Measurements from ENCODE around the gene SORT1.
A peak's percentile ranks its signal among the peaks of the same experiment; 100 is the strongest.
"Not testable (repeated sequence)": the region's sequence is repeated elsewhere in the genome, so short reads cannot be mapped to it uniquely, and the experiment has no call there.

SORT1 gene

DNA sequence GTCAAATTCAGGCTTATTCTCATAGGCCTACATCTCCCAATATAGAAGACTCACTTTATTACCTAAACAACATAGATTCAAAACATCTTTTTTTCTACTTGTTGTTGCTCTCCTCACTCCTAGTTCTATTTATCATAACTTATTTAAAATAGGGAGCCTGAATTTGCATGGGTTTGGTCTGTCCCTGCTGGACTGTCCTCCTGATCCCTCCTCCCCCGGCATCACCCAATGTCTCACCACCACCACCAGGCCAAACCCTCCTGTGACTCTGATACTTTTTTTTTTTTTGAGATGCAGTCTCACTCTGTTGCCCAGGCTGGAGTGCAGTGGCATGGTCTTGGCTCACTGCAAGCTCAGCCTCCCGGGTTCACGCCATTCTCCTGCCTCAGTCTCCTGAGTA, 59.1 kb downstream of the SORT1 start:
- no peak for DNase-seq (ENCODE audit: low read depth)

DNA sequence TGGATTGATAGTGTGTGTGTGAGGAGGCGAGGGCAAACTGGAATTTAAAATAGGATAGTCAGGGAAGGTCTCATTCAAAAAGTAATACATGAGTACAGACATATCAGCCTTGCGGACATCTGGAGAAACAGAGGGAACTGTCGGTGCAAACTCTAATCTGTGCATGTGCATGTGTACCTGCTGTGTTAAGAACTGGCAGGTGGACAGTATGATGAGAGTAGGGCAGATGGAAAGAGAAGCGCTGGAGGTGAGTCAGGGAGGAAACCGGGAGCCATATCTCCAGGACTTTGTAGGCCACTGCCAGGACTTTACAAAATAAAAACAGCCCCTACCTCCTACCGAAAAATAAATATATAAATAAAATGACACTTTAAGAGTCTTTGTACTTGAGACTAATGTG, 59.6 kb downstream of the SORT1 start:
- no peak for DNase-seq (ENCODE audit: low read depth)

DNA sequence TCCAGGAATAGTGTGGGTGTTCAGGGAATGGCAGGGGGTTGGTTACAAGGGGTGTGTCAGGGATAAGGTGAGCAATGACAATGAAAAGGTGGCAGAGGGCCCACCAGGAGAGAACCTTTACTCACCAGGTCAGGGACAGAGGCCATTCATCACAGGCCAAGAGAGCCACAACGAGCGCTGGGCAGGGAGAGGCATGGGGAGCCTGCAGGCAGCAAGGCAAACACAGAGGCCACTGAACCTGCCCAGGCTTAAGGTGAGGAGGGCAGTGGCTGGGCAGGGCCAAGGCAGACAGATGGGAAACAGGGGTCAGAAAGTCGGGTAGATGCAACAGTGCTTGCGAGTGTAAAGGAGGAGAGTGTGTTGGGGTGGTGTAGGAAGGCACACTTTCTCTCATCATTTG, 62.6 kb downstream of the SORT1 start:
- no peak for DNase-seq (ENCODE audit: low read depth)

DNA sequence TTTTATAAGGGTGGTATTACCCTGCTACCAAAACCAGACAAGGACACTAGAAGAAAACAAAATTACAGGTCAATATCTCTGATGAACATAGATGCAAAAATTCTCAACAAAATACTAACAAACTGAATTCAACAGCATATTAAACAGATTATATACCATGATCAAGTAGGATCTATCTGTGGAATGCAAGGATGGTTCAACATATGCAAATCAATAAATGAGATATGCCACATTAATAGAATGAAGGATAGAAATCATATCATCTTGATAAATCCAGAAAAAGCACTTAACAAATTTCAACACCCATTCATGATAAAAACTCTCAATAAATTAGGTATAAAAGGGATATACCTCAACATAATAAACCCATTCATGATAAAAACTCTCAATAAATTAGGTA, 66.6 kb downstream of the SORT1 start:
- no peak for DNase-seq (ENCODE audit: low read depth)

DNA sequence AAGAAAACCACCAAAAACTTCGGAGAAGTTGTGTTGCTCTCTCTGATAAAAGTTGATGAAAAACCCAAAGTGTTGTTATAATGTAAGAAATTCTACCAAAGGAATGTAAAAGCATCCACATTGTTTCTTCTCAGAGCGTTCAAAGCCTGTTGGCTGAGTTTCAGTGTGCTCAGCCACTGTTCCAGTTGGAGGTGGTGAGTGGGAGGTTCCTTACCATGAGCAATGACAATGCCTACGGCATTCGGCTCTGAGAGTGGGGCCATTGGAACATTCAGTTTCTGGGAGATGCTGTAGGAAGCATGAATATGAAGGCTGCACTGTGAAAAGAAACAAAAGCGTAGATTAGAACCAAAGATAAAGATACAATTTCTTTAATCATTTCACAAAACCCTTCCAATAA, 70.4 kb downstream of the SORT1 start:
- no peak for DNase-seq (ENCODE audit: low read depth)

DNA sequence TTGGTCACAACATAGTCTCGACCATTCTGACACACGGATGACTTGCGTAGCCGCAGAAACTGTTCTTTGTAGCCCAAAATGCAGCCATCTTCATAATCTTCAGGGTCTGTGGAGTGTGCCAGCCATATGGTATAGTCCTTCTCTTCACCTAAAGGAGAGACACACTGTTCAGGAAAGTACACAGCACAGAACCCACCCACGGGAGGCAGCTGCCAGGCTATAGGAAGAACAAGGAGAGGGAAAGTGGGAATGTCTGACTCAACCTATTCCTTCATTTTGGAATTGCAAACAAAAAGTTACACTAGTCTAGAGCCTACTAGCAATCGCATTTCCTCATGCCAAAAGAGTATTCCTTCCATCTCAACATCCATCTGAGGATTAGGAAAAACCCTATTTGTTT, 74.7 kb downstream of the SORT1 start:
- no peak for DNase-seq (ENCODE audit: low read depth)

DNA sequence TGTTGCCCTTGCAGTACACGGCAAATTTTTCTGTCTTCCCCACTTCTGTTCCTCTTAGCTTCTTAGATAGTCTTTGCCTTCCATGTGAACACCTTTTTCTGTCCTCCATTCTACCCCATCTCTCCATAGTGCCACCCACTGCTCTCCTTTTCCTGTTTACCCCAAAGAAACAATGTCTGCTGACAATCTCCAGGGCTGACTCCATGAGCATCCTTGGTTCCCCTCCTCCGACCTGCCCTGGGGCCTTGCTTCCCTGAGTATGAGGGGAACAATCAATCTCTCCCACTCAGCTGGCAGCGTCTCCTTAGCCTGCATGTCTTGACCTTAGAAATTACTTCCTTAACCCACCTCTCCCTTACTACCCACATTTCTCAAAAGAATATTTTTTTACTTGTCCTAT, 78.6 kb downstream of the SORT1 start:
- no peak for DNase-seq (ENCODE audit: low read depth)

DNA sequence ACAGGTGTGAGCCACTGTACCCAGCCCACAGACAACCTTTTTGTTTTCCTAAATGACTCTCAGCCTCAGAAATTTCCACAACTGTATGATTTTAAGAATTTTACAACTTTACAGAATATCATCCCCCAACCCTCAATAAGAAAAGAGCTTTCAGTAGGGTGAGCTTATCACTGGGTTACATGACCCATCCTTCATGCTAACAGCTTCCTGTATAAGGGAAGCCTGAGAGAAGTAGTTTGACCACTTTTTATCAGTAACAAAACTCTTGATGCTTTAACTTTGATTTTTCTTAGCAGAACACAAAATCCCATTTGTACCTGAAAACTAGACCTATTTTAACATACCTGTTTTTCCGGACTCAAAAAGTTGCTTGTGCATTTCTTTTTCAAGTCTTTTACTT, 81.2 kb downstream of the SORT1 start:
- DNase-seq (ENCODE audit: low read depth), result no peak

DNA sequence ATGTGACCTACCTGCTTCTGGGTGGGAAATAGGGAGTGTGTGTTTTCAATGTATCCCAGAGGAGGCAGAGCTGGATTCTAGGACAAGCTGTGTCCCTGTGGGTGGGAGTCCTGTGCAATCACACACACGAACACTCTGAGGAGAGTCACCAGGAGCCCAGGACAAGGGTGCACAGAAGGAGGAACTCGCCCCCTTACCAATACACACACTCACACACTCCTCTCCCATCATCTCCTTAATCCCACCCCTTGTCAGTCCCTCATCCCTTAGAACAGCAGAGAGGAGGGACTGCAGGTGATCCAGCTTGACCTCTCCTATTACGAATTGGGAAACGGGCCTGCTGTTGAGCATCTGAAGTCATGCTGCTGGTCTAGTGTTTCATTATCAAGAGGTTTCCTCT, 82.4 kb downstream of the SORT1 start:
- no peak for DNase-seq (ENCODE audit: low read depth)

DNA sequence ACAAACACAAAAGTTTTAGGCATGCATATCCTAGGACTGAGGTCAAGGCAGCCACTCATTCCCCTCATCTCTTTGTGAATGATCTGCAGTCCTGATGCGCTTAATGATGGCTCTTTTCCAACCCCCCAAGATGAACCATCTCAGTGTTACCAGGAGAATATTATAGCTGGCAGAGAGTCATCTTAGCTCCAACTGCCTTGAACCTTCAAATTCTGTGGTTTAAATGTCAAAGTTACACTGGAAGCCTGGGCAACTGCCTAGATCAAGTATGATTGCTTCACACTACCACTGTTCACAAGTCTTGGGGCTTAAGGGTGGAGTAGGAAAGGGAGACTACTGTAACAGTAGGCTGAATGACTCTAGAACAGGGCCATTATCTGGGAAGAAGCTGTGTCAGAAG, 82.9 kb downstream of the SORT1 start:
- peak; percentile 41 for DNase-seq (ENCODE audit: low read depth)

DNA sequence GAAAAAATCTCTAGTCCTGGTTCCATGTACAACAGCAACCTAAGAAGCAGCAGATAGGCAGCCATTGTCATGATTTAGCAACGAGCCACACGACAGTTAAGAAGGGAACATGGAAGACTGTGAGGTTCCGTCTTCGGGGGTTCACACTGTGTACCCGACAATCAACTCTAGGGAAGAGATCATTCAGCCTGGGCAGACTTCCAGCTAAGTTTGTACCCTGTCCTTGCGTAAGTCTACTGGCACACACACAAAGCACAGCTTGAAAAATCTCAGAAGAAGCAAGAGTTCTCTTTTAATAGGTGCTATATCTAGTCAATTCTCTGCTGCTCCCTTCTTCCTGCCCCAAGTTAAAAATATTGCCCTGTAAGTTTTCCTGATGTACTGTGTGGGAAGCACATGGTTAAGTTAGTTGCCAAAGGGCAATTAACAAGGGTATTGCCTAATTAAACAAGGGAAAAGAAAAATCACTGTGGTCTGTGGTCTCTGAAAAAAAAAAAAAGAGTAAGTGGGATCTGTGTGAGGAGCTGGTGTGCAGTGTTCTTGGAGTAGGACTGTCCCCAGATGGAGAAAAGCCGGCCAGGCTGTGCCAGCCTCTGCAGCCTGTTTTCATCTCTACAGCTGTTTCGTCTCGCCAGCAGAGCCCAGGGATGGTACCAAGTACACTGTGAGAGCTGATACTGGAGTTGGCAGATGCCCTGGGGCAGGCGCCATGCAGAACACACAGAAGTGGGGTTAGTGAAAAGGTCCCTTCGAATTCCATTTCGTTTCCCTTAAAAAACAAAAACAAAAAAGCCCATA, 84.5 kb downstream of the SORT1 start:
- no peak for DNase-seq (ENCODE audit: low read depth)

DNA sequence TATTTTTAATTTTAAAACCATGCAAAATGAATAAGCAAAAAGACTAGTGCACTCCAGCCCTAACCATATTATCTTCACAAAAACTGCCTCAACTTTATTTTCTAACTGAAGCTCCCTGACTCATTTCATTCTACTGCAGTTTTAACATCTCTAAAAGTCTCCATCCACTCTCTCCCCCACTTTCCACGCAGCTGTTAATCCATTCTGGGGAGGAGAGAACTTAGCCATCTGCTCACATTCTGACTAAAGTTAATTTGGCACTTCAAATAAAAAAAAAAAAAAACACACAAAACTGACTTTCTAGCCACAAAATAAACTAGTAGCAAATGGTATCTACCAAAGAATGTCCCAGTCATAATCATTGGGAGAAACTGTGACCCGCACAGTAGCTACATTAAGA, 85.5 kb downstream of the SORT1 start:
- no peak for DNase-seq (ENCODE audit: low read depth)

DNA sequence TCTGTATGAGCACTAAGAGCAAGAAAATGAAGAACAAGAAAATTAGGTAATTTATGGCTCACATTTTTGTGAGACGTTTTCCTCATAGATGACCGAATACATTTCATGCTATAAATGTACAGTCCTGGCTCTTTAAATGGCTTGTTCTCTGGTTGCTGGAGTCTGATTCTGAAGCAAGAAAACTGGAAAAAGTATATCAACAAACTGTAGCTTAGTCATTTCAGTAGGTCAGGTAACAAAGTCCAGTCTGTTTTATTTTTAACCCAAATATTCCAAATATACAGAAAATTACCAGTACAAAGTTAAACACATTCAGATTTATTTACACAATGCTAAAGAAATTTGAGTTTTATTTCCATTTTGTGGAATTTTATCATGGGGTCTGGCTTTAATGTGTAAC, 88.4 kb downstream of the SORT1 start:
- DNase-seq (ENCODE audit: low read depth), result no peak

DNA sequence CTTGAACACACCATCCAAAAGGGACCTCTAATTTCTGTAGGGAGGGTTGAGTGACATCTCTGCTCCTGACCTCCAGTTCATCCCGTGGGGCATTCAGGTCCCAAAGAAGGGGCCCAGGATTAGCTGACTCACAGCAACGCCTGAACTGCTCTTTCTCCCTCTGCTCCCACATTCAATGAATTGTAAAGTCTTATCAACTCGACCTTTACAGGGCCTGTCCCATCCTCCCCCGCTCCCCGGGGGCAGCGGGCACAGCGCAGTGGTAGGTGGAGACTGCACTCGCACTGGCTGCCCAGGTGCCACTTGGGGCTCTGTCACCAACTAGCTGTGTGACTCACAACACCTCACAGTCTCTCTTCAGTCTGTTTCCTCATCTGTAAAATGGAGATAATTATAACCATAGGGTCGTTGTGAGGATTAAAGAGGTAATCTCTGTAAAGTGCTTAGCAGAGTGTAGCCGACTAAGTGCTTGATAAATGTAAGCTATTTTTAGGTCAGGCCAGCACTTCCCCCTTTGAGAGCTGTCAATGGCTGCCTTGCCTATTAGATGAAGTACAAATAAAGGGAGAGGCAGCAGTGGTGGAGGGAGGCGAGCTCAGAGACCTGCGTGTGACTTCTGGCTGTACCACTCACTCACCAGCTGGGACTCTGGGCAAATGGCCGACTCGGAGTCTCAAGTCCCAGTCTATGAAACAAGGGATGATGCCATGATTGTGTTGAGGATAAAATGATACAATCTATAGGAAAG, 90.3 kb downstream of the SORT1 start:
- DNase-seq (ENCODE audit: low read depth), result no peak

DNA sequence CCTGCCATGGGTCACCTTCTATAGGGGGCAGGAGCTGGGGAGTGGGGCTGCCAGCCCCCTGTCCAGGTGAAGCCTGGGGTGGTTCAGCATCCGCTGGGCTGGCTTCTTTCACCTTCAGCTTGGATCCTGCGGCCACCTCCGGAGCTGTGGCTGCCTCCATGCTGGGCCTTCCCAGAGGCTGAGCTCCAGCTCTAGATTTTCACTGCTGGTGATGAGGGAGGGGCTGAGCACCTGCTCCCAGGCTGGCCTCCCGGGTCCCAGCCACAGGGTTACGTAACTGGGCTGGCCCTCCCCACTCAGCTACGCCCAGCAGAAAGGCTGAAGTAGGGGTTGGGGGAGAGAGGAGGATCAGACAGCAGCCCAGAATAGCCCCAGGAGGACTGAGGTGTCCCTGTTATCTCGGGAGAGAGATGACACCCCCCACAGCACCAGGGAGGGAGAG, 90.9 kb downstream of the SORT1 start, which contains the start of gene MYBPHL:
TSS of gene MYBPHL (minus strand) at position 180 of the 442 bp plus-strand sequence. CDS start at position 160, 20 bp downstream.
- no peak for DNase-seq (ENCODE audit: low read depth)

DNA sequence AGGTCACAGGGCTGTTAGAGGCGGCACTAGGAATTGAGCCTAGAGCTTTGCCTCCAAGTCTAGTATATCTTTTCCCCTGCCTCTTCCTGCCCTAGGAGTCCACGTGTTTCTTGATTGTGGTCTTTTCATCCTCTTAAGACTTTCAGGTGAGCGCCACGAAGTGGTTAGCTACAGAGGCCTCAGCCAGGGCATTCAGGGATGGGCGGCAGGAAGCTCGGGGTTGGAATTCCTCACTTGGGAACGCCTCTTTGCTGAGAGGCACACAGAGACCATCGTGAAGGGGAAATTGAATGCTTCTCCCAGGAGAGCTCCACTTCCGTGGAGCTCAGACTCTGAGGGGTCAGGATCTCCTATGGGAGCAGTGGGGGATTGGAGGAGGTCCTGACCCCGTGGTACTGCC, 91.7 kb downstream of the SORT1 start:
- DNase-seq (ENCODE audit: low read depth), result not testable (repeated sequence)

DNA sequence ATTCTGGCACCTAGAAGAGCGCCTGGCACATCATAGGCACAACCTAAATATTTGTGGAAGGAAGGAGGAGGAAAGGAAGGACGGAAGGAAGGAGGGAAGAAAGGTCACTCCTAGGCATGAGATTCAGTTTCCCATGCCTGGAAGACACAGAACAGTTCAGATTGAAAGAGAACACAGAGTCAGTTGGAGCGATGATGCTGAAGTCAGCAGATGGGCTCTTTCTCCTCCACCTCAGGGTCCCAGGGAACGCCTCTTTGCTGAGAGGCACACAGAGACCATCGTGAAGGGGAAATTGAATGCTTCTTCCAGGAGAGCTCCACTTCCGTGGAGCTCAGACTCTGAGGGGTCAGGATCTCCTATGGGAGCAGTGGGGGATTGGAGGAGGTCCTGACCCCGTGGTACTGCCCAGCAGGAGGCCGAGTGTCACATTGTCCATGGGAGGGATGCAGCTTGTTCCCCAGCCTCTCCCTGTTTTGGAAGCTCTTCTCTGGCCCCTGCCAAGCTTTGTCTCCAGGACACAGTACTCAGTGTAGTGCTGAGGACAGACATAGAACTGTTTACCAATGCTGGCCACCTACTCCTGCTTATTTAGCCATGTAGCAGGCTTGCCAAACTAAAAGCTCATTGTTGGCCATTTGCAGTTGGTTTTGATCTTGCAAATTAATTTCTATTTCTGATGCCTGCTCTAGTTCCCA, 93.3 kb downstream of the SORT1 start:
- DNase-seq (ENCODE audit: low read depth), result no peak

DNA sequence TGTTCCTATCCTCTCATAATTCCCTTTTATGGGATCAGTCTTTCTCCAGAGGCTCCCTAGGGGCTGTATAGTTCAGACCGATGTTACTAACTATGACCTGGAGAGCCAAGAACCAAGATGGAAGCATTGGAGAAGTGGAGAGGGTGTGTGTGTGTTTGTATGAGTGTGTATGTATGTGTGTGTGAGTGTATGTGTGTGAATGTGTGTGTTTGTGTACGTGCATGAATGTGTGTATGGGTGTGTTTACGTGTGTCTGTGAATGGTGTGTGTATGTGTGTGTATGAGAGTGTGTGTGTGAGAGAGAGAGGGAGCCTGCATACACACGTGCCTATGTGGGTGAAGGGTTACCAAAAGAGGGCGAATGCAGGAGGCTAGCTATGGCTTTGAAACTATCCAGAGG, 95.8 kb downstream of the SORT1 start:
- DNase-seq (ENCODE audit: low read depth), result no peak

DNA sequence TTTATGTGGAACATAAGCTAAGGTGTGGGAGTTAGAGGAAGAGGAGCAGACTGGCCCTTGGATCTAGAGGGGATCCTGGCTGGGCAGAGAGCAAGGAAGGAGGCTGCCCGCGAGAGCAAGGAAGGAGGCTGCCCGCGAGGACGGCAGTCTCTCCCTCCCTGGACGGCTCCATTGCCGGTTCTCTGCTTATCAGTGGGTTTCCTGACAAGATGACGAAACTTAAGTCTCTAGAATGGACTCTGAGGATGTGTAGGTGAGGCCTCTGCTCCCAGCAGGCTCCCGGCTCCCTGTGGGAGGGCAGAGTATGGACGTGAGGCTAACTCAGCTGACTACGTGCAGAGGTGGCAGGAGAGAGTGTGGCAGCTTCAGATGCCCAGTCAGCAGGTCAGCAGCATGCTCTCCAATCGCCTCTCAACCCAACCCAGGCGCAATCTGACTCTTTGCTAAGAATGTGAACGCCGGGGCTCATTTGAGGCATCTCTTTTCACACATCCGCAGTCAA, 97.0 kb downstream of the SORT1 start:
- no peak for DNase-seq (ENCODE audit: low read depth)

DNA sequence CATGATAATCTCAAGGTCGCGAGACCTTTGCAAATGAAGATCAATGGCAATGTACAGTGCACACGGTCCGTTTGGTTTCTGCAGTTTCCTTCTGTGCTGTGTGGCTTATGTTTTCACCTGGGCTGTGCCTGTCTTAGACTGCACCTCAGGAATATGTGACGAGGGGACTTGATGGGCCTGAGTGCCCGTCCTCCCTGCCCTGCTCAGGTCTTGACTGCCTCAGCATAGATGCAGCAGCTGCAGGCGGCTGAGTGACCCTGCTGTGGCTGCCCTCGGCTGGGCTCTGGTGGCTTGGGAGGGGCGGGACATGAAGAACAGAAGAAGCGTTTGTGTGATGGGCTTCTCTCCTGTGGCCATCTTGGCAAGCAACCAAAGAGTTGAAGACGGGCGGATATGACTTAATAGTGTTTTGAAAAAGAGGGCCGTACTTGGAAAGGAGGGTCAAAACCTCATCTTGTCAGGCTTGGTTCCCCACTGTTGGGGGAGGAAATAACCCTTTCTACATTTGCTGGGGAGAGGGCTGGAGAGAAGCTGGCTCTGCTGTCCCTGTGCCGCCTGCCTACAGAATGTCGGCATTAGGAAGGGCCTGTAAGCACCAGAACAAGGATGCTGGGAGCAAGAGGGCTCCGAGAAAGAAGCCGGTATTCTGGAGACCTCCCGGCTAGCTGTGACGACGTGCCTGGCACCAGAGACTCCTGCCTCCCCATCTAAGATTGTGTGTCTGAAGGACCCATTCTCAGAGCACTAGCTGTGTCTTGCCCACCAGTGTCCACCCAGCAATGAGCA, 98.0 kb downstream of the SORT1 start:
- no peak for DNase-seq (ENCODE audit: low read depth)

DNA sequence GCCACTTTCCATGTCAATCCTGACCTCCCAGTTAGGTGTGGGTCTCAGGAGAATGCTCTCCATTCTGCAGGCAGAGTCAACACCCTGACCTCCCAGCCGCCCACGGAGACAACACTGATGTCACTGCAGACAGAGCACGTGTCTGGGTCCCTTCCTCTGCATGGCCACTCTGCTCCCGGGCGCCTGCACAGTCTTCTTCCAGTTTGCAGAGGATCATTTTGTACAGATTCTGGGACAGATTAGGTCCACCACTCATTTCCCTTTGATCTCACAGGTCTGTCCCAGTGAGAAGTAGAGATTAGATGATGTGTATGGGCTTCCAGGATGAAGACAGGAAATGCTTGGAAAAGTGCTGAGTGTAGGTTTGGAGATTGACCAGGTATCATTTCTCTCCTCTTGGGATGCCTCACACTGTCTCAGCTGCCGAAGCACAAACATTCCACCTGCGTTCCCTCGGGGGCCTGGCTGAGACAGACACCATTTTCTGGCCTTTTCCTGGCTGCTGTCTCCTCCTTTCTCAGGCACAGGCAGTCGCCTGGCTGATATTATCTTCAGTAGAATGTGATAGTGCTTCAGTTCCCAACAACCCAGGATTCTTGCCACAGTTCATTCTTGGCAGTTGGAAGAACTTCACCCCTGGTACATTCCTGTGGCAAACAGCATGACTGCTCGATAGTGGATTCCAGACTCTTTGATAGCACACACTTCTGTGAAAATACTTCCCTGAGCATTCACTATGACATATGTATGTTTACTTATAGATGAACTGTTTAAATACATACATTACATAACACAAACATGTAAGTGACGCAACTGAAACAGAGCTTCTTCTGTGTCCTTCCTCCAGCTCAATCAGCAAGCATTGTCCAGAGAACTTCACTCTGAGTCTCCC, 98.8 kb downstream of the SORT1 start:
- DNase-seq (ENCODE audit: low read depth), result peak; percentile 41

All from stromal cell of bone marrow (primary cell).